ENCODE measurements around the gene GALNT10.

Gene GALNT10

GRCh38 chr5:154370813-154371212 lies 180.3 kb downstream of the GALNT10 start:
- Histone ChIP-seq H3K36me3 (ENCODE audit: insufficient read depth, low read length) (no peaks in the 10 kb centered on the region), H3K4me2 (ENCODE audit: insufficient read depth, low read length) (no peak overlapping the region), H3K4me1 (ENCODE audit: insufficient read depth, low read length) (no peaks in the 10 kb centered on the region), H3K27me3 (ENCODE audit: insufficient read depth, low read length, poor library complexity) (no peaks in the 10 kb centered on the region), H3K27ac (ENCODE audit: low read length) (no peak overlapping the region), H3K9ac (ENCODE audit: low read depth, low read length) (no peak overlapping the region), H2AFZ (ENCODE audit: low read depth, low read length) (no peak overlapping the region), H4K20me1 (ENCODE audit: insufficient read depth, low read length) (no peaks in the 10 kb centered on the region; the same call in 1 of the 2 replicates), H3K4me3 (ENCODE audit: low read depth in 1 of 2, low read length in 2 of 2) (no peak overlapping the region), H3K79me2 (ENCODE audit: insufficient read depth, low read length) (no peaks in the 10 kb centered on the region), H3K9me3 (ENCODE audit: insufficient read depth, low read length, severe bottlenecking) (no peaks in the 10 kb centered on the region)
- no peak for TF ChIP-seq EZH2 (IDR thresholded peaks at IDR 0.05; ENCODE audit: borderline replicate concordance, low read depth, low read length, severe bottlenecking)
- TF ChIP-seq, protein P1, sequence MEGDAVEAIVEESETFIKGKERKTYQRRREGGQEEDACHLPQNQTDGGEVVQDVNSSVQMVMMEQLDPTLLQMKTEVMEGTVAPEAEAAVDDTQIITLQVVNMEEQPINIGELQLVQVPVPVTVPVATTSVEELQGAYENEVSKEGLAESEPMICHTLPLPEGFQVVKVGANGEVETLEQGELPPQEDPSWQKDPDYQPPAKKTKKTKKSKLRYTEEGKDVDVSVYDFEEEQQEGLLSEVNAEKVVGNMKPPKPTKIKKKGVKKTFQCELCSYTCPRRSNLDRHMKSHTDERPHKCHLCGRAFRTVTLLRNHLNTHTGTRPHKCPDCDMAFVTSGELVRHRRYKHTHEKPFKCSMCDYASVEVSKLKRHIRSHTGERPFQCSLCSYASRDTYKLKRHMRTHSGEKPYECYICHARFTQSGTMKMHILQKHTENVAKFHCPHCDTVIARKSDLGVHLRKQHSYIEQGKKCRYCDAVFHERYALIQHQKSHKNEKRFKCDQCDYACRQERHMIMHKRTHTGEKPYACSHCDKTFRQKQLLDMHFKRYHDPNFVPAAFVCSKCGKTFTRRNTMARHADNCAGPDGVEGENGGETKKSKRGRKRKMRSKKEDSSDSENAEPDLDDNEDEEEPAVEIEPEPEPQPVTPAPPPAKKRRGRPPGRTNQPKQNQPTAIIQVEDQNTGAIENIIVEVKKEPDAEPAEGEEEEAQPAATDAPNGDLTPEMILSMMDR (IDR thresholded peaks at IDR 0.05; ENCODE audit: borderline replicate concordance, extremely low read depth, low read length, poor library complexity, severe bottlenecking): no peak
- ATAC-seq (ENCODE audit: insufficient read depth, low read depth): no peak
- no peak for DNase-seq

DNA sequence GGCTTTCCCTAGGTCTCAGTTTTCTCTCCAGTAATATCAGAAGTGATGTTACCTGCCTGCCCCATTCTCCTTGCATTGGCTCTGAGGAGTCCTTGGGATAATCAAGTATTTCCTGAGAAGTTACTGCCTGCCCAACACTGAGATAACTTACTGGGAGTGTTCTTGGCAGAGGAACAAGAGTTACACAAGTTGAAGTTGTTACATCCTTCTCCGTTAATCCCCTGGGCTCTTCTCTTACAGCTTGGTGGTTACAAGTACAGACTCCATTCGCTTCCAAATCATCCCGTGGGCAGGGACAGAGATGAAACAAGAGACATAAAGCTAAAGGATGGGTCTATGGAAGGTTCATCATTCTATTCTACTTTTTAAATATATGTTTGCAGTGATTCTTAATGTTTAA lies 181.2 kb downstream of the GALNT10 start:
- H3K4me2 ChIP-seq (ENCODE audit: insufficient read depth, low read length): no peak overlapping the region
- no peak overlapping the region for H3K9ac ChIP-seq (ENCODE audit: low read depth, low read length)

DNA sequence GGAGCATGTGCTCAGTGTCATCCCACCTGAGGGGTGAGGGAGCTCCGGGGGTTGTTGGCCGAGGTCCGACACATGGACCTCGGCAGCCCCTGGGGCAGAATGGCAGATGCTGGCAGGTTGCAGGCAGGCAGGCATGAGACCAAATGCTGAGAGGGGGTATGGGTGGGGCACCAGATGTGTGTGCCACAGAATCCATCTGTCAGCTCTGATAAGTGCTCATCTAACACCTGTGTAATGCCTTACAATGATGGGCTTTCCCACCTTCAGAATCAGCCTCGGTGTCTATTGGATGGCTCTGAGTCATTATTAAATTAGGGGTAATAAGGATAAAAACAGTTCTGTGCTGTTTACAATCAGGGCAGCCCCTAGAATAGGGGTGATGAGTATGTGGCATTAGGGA lies 182.1 kb downstream of the GALNT10 start:
- Histone ChIP-seq H3K27me3 (ENCODE audit: insufficient read depth, low read length, poor library complexity) (no peaks in the 10 kb centered on the region), H3K4me1 (ENCODE audit: insufficient read depth, low read length) (no peaks in the 10 kb centered on the region), H3K27ac (ENCODE audit: low read length) (no peak overlapping the region), H3K4me3 (ENCODE audit: low read depth in 1 of 2, low read length in 2 of 2) (no peak overlapping the region), H3K79me2 (ENCODE audit: insufficient read depth, low read length) (no peaks in the 10 kb centered on the region), H3K36me3 (ENCODE audit: insufficient read depth, low read length) (peaks cover 4% of the 10 kb centered on the region; the same call in 1 of the 2 replicates), H3K4me2 (ENCODE audit: insufficient read depth, low read length) (no peak overlapping the region), H4K20me1 (ENCODE audit: insufficient read depth, low read length) (no peaks in the 10 kb centered on the region; the same call in 1 of the 2 replicates), H3K9me3 (ENCODE audit: insufficient read depth, low read length, severe bottlenecking) (no peaks in the 10 kb centered on the region), H3K9ac (ENCODE audit: low read depth, low read length) (no peak overlapping the region), H2AFZ (ENCODE audit: low read depth, low read length) (no peak overlapping the region)
- ATAC-seq (ENCODE audit: insufficient read depth, low read depth): no peak
- TF ChIP-seq, protein P1 (IDR thresholded peaks at IDR 0.05; ENCODE audit: borderline replicate concordance, extremely low read depth, low read length, poor library complexity, severe bottlenecking): no peak
- TF ChIP-seq EZH2 (IDR thresholded peaks at IDR 0.05; ENCODE audit: borderline replicate concordance, low read depth, low read length, severe bottlenecking): no peak
- no peak for DNase-seq

More for the DNA sequence above, 181.2 kb downstream of the GALNT10 start:
- TF ChIP-seq EZH2 (IDR thresholded peaks at IDR 0.05; ENCODE audit: borderline replicate concordance, low read depth, low read length, severe bottlenecking): no peak
- TF ChIP-seq, protein P1 (IDR thresholded peaks at IDR 0.05; ENCODE audit: borderline replicate concordance, extremely low read depth, low read length, poor library complexity, severe bottlenecking): no peak
- H3K79me2 ChIP-seq (ENCODE audit: insufficient read depth, low read length): no peaks in the 10 kb centered on the region
- H3K4me3 ChIP-seq (ENCODE audit: low read depth in 1 of 2, low read length in 2 of 2): no peak overlapping the region
- DNase-seq (no peak), ATAC-seq (ENCODE audit: insufficient read depth, low read depth) (no peak)
- no peaks in the 10 kb centered on the region for H3K27me3 ChIP-seq (ENCODE audit: insufficient read depth, low read length, poor library complexity)
- no peak overlapping the region for H2AFZ ChIP-seq (ENCODE audit: low read depth, low read length)
- peaks cover 3% of the 10 kb centered on the region; the same call in 1 of the 2 replicates for H3K36me3 ChIP-seq (ENCODE audit: insufficient read depth, low read length)
- H3K4me1 ChIP-seq (ENCODE audit: insufficient read depth, low read length): no peaks in the 10 kb centered on the region
- no peak overlapping the region for H3K27ac ChIP-seq (ENCODE audit: low read length)
- H4K20me1 ChIP-seq (ENCODE audit: insufficient read depth, low read length): no peaks in the 10 kb centered on the region; the same call in 1 of the 2 replicates
- no peaks in the 10 kb centered on the region for H3K9me3 ChIP-seq (ENCODE audit: insufficient read depth, low read length, severe bottlenecking)
